GM12878 (cell line): Measurements from ENCODE around the gene FITM1. TPM values are rescaled to one million over a fixed set of nuclear protein-coding genes. Genes with fewer than 3 reads are reported as not detected.

ENCODE experiments used
- ATAC-seq: fragments of 200-7000 bp; cut with Tn5 transposase; 3 replicates; pipeline ENCODE4 v1.9.1; 2020; ENCODE audit warnings: mild to moderate bottlenecking, moderate library complexity
- BruUV-seq: library from RNA; stranded (reverse); fragments of 400-500 nt; replicated peaks from 2 replicates; lab custom pipeline; 2021; lab: Mats Ljungman, UMichigan
- CTCF ChIA-PET: fragments of 300-600 bp; sonication (Branson Sonifier 250); formaldehyde crosslinking; extraction: SDS; loops from one replicate; lab custom pipeline; 2021; ENCODE audit warnings: inconsistent platforms; lab: Yijun Ruan, JAX
- POLR2A ChIA-PET: fragments of 350-600 bp; formaldehyde crosslinking; extraction: SDS; loops from one replicate; lab custom pipeline; 2021; ENCODE audit warnings: inconsistent platforms; lab: Charles Lee
- RAD21 ChIA-PET: fragments of 300-600 bp; sonication (Branson Sonifier 250); formaldehyde crosslinking; loops from one replicate; lab custom pipeline; 2023; ENCODE audit warnings: antibody characterized with exemption; ENCODE audit not compliant: unreplicated experiment; lab: Charles Lee
- SMC1A ChIA-PET: fragments of 300-600 bp; sonication (Branson Sonifier 250); formaldehyde crosslinking; loops from one replicate; lab custom pipeline; 2023; ENCODE audit not compliant: unreplicated experiment, uncharacterized antibody; lab: Charles Lee
- DNase-seq: peaks from one replicate; pipeline ENCODE4 v3.0.0-alpha.2; 2011; ENCODE audit warnings: low read depth, low spot score
- FAIRE-seq: peaks from 3 replicates; lab custom pipeline; 2011; peaks lifted over from hg19 to GRCh38; lab: Jason Lieb, UNC
- H2AFZ ChIP-seq: 2 replicates; pipeline ENCODE4 v1.6.0; 2011; ENCODE audit warnings: low read depth, low read length, control low read depth; ENCODE audit not compliant: control insufficient read depth
- H3K27ac ChIP-seq: 2 replicates; pipeline ENCODE4 v1.5.1; 2011; ENCODE audit warnings: control low read depth; ENCODE audit not compliant: control insufficient read depth, insufficient read depth
- H3K27me3 ChIP-seq, 2 experiments: replicated peaks in 1 of 2; 2 replicates each; pipeline versions ENCODE4 v1.6.0 to v1.6.1; 2011; ENCODE audit warnings: low read length in 1 of 2; ENCODE audit not compliant: control insufficient read depth in 2 of 2, insufficient read depth in 2 of 2
- H3K36me3 ChIP-seq, 2 experiments: 2 replicates each; pipeline ENCODE4 v1.5.1; 2011; ENCODE audit warnings: low read length in 1 of 2; ENCODE audit not compliant: control insufficient read depth in 2 of 2, insufficient read depth in 2 of 2
- H3K4me1 ChIP-seq: 2 replicates; pipeline ENCODE4 v1.6.1; 2011; ENCODE audit warnings: mild to moderate bottlenecking, low read length, moderate library complexity, mixed read lengths; ENCODE audit not compliant: control insufficient read depth, insufficient read depth
- H3K4me2 ChIP-seq: 2 replicates; pipeline ENCODE4 v1.6.0; 2011; ENCODE audit warnings: control low read depth; ENCODE audit not compliant: control insufficient read depth, insufficient read depth
- H3K4me3 ChIP-seq: fragments of 200-600 bp; sonication (generic); 2 replicates; pipeline ENCODE4 v1.5.1; 2016
- H3K79me2 ChIP-seq: 2 replicates; pipeline ENCODE4 v1.6.0; 2011; ENCODE audit warnings: low read length; ENCODE audit not compliant: control insufficient read depth, insufficient read depth
- H3K9ac ChIP-seq: 2 replicates; pipeline ENCODE4 v1.8.0; 2011; ENCODE audit warnings: low read length, control low read depth, mixed read lengths; ENCODE audit not compliant: control insufficient read depth, insufficient read depth
- H3K9me3 ChIP-seq: replicated peaks from 3 replicates; pipeline ENCODE4 v1.5.1; 2011; ENCODE audit warnings: mild to moderate bottlenecking, low read length; ENCODE audit not compliant: control insufficient read depth, insufficient read depth
- H4K20me1 ChIP-seq: 2 replicates; pipeline ENCODE4 v1.6.0; 2011; ENCODE audit not compliant: control insufficient read depth, insufficient read depth
- BHLHE40 ChIP-seq, 2 experiments: fragments of 450-650 bp in 1 of 2; IDR thresholded peaks; 2 replicates each; pipeline ENCODE4 v1.6.1; 2011 to 2017; ENCODE audit warnings: low read depth in 2 of 2, borderline replicate concordance in 1 of 2, improper control_type of control experiment in 1 of 2, low read length in 1 of 2, mild to moderate bottlenecking in 1 of 2
- CUX1 ChIP-seq: IDR thresholded peaks from 2 replicates; pipeline ENCODE4 v1.6.1; 2012; ENCODE audit warnings: improper control_type of control experiment, low read depth, low read length; ENCODE audit not compliant: insufficient replicate concordance
- E2F8 ChIP-seq: fragments of 450-650 bp; IDR thresholded peaks from 2 replicates; pipeline ENCODE4 v1.6.1; 2018; ENCODE audit warnings: mild to moderate bottlenecking, low read depth, moderate library complexity; ENCODE audit not compliant: partially characterized antibody
- MTA2 ChIP-seq: fragments of 450-650 bp; IDR thresholded peaks from 2 replicates; pipeline ENCODE4 v1.6.1; 2016; ENCODE audit warnings: low read depth, mild to moderate bottlenecking, moderate library complexity
- ZBTB33 ChIP-seq: fragments of 450-650 bp; IDR thresholded peaks from 2 replicates; pipeline ENCODE4 v1.6.1; 2017; ENCODE audit warnings: mild to moderate bottlenecking
- ZBTB4 ChIP-seq: fragments of 450-650 bp; formaldehyde crosslinking; IDR thresholded peaks from 2 replicates; pipeline ENCODE4 v1.4.0; 2022; ENCODE audit warnings: mild to moderate bottlenecking, moderate library complexity
- WGBS: methylation state at CpG from one replicate; pipeline ENCODE4 v1.1.6; 2016; ENCODE audit warnings: low lambda C conversion rate; ENCODE audit not compliant: insufficient replicate concordance, insufficient coverage; ENCODE audit errors: missing lambda C conversion rate; 5-methylcytosine and 5-hydroxymethylcytosine counted together
- in situ Hi-C: fragments of 300-500 bp; cut with MboI; formaldehyde crosslinking; loops from 9 replicates; pipeline ENCODE4 v1.14.3; 2018; ENCODE audit warnings: mixed read lengths
- intact Hi-C: fragments of 100-400 bp; cut with micrococcal nuclease; formaldehyde crosslinking; loops from one replicate; pipeline ENCODE4 v1.14.2; 2022; ENCODE audit not compliant: unreplicated experiment
- polyA plus RNA-seq, 11 experiments: library from polyadenylated mRNA; depleted of rRNA in 4 of 11; unstranded in 6 of 11; stranded (reverse) in 5 of 11; fragments of >200 nt; fragmentation: Nextera tagmentation in 4 of 11; fragmentation: Illumina TruSeq in 1 of 11; extraction: Ambion mirVana in 4 of 11; extraction: Trizol in 1 of 11; gene quantifications; 1 replicate in 1 of 11; 2 replicates in 10 of 11; pipeline versions ENCODE4 v1.2.1 to v1.2.3, GENCODE V29; 2011 to 2016; ENCODE audit warnings: inconsistent platforms in 2 of 11, missing spikeins in 2 of 11, low read depth in 1 of 11
- total RNA-seq, 4 experiments: library from RNA; depleted of rRNA in 3 of 4; stranded (reverse); fragments of >200 nt in 3 of 4; fragmentation: Illumina TruSeq in 1 of 4; extraction: Trizol in 1 of 4; gene quantifications; 2 replicates each; pipeline versions ENCODE4 v1.2.1 to v1.2.3, GENCODE V29; 2013 to 2021

The FITM1 gene
- total and polyA plus RNA-seq, 10 of the 15 experiments (the other 5 are each of a cell fraction or from before 2014, with no cell fraction given): 0.11 to 1.9 (median 0.45) TPM; not detected in 2

- H3K27ac ChIP-seq: no peak overlapping the region
- H3K27me3 ChIP-seq: no peaks in the 10 kb centered on the region
- DNase-seq (no peak), FAIRE-seq (no peak), ATAC-seq (no peak)
- intact Hi-C loops (no loop called here), in situ Hi-C loops (no loop called here)
- CTCF ChIA-PET: interaction anchor here (0.6 to 4.9 kb wide), 2 partner anchors 25 to 470 kb away, joined by 3 to 41 read pairs; no protein-coding TSS in a partner anchor
- 72% methylated on average over 3 of the region's 3 CpGs for WGBS
- H3K9me3 ChIP-seq: no peaks in the 10 kb centered on the region
- RAD21 ChIA-PET: interaction anchor here (1.3 to 3.3 kb wide), 2 partner anchors 17 to 24 kb away, joined by 3 to 17 read pairs; no protein-coding TSS in a partner anchor
- no peak for TF ChIP-seq ZBTB4
- TF ChIP-seq MTA2: no peak
- TF ChIP-seq BHLHE40 (IDR thresholded peaks at IDR 0.05; ENCODE audit: borderline replicate concordance in 1 of 2, low read depth in 2 of 2, low read length in 1 of 2): no peak
- no peak for TF ChIP-seq E2F8
- TF ChIP-seq ZBTB33: no peak
- no peak for TF ChIP-seq CUX1
- peaks cover 13% of the 10 kb centered on the region for H3K4me1 ChIP-seq
- no peaks in the 10 kb centered on the region for H3K79me2 ChIP-seq
- SMC1A ChIA-PET: interaction anchor here (1.5 to 5.2 kb wide), 2 partner anchors 8 to 27 kb away, joined by 3 to 51 read pairs; partner anchors contain the start of gene PCK2
- POLR2A ChIA-PET: interaction anchor here (1.3 kb wide), 1 partner anchor 32 kb away, joined by 3 read pairs; the partner anchor contains the start of gene CARMIL3
- H3K36me3 ChIP-seq: no peaks in the 10 kb centered on the region
- BruUV-seq: no TSS peak
- no peak overlapping the region for H3K9ac ChIP-seq
- no peak overlapping the region for H3K4me3 ChIP-seq
- no peaks in the 10 kb centered on the region for H4K20me1 ChIP-seq
- H2AFZ ChIP-seq: no peak overlapping the region
- H3K4me2 ChIP-seq: no peak overlapping the region
Observed at GRCh38 chr14:24083462-24083861, 47.0 kb upstream of the FITM1 start.
